K562 (cell line): ENCODE data around the gene KCTD17. TPM values are rescaled to one million over a fixed set of nuclear protein-coding genes. Genes with fewer than 3 reads are reported as not detected.

Experiments
- ATAC-seq: fragments of 200-7000 bp; cut with Tn5 transposase; 3 replicates; pipeline ENCODE4 v1.9.1; 2020; ENCODE audit warnings: moderate library complexity
- BruUV-seq: library from RNA; stranded (reverse); fragments of 400-500 nt; replicated peaks from 2 replicates; lab custom pipeline; 2021; lab: Mats Ljungman, UMichigan
- CTCF ChIA-PET: fragments of 300-600 bp; formaldehyde crosslinking; extraction: SDS; loops from one replicate; lab custom pipeline; 2021; ENCODE audit warnings: low intra/inter-chr PET ratio; lab: Yijun Ruan, JAX
- POLR2A ChIA-PET: fragments of 300-600, 350-650 bp; sonication (Branson Sonifier 250); formaldehyde crosslinking; extraction: SDS; loops from one replicate; lab custom pipeline; 2021; ENCODE audit warnings: antibody characterized with exemption, inconsistent platforms; lab: Yijun Ruan, JAX
- DNase-seq, 4 experiments: peaks; one replicate each; pipeline versions ENCODE4 v3.0.0 to v3.0.0-alpha.2; 2011 to 2018; ENCODE audit warnings: low spot score in 3 of 4, mixed read lengths in 3 of 4; ENCODE audit errors: extremely low read depth in 1 of 4
- FAIRE-seq: peaks from 2 replicates; lab custom pipeline; 2011; peaks lifted over from hg19 to GRCh38; lab: Jason Lieb, UNC
- H2AFZ ChIP-seq: 2 replicates; pipeline ENCODE4 v1.6.0; 2011; ENCODE audit warnings: low read depth, low read length, control low read depth, inconsistent platforms
- H3K27ac ChIP-seq: fragments of 200-600 bp; 3 replicates; pipeline ENCODE4 v1.8.0; 2011; ENCODE audit warnings: low read depth, mild to moderate bottlenecking, control low read depth, inconsistent platforms, low read length, moderate library complexity, mixed read lengths; ENCODE audit errors: extremely low read depth
- H3K27me3 ChIP-seq, 2 experiments: fragments of 300-600 bp in 1 of 2; 2 replicates in 1 of 2; 3 replicates in 1 of 2; pipeline versions ENCODE4 v1.6.0 to v1.8.0; 2011; ENCODE audit warnings: inconsistent platforms in 2 of 2, low read length in 2 of 2, mild to moderate bottlenecking in 1 of 2, mixed read lengths in 1 of 2, moderate library complexity in 1 of 2; ENCODE audit not compliant: control insufficient read depth in 2 of 2, insufficient read depth in 2 of 2
- H3K36me3 ChIP-seq: fragments of 300-600 bp; 3 replicates; pipeline ENCODE4 v1.8.0; 2011; ENCODE audit warnings: mild to moderate bottlenecking, low read length, inconsistent platforms; ENCODE audit not compliant: control insufficient read depth, insufficient read depth
- H3K4me1 ChIP-seq, 2 experiments: fragments of 200-600 bp in 1 of 2; replicated peaks in 1 of 2; 2 replicates in 1 of 2; 3 replicates in 1 of 2; pipeline versions ENCODE4 v1.5.1 to v1.8.0; 2011; ENCODE audit warnings: inconsistent platforms in 2 of 2, low read length in 2 of 2, mild to moderate bottlenecking in 1 of 2, mixed read lengths in 1 of 2, moderate library complexity in 1 of 2; ENCODE audit not compliant: control insufficient read depth in 2 of 2, insufficient read depth in 2 of 2
- H3K4me2 ChIP-seq: 2 replicates; pipeline ENCODE4 v1.6.1; 2011; ENCODE audit warnings: low read length, control low read depth, inconsistent platforms, mixed read lengths; ENCODE audit not compliant: insufficient read depth
- H3K4me3 ChIP-seq: fragments of 200-600 bp; sonication (generic), shearing (Covaris generic); 2 replicates; pipeline ENCODE4 v1.5.1; 2016; ENCODE audit warnings: control low read depth, inconsistent platforms
- H3K79me2 ChIP-seq: fragments of 200-600 bp; 3 replicates; pipeline ENCODE4 v1.8.0; 2011; ENCODE audit warnings: low read length, inconsistent platforms; ENCODE audit not compliant: control insufficient read depth, insufficient read depth
- H3K9ac ChIP-seq, 2 experiments: 2 replicates each; pipeline versions ENCODE4 v1.6.0 to v1.6.1; 2011; ENCODE audit warnings: low read depth in 2 of 2, low read length in 2 of 2, control low read depth in 1 of 2, inconsistent platforms in 1 of 2, mild to moderate bottlenecking in 1 of 2, mixed read lengths in 1 of 2; ENCODE audit not compliant: insufficient read depth in 1 of 2
- H3K9me1 ChIP-seq: one replicate; pipeline ENCODE4 v1.6.0; 2011; ENCODE audit warnings: inconsistent platforms, mild to moderate bottlenecking, low read length, moderate library complexity; ENCODE audit not compliant: control insufficient read depth, insufficient read depth
- H3K9me3 ChIP-seq: replicated peaks from 2 replicates; pipeline ENCODE4 v1.5.1; 2011; ENCODE audit warnings: low read depth, low read length, inconsistent platforms; ENCODE audit not compliant: control insufficient read depth, insufficient read depth
- H4K20me1 ChIP-seq: replicated peaks from 2 replicates; pipeline ENCODE4 v1.6.1; 2011; ENCODE audit warnings: low read length, inconsistent platforms, mixed read lengths; ENCODE audit not compliant: control insufficient read depth, insufficient read depth
- ASH1L ChIP-seq: fragments of 450-650 bp; IDR thresholded peaks from 2 replicates; pipeline ENCODE4 v1.6.1; 2018; ENCODE audit warnings: borderline replicate concordance, mild to moderate bottlenecking, low read depth; ENCODE audit not compliant: partially characterized antibody
- NEUROD1 ChIP-seq: fragments of 150-350 bp; IDR thresholded peaks from 2 replicates; pipeline ENCODE4 v1.6.1; 2014; ENCODE audit warnings: borderline replicate concordance, low read length, low read depth; ENCODE audit not compliant: partially characterized antibody
- POU5F1 ChIP-seq: fragments of 150-350 bp; IDR thresholded peaks from 2 replicates; pipeline ENCODE4 v1.6.1; 2014; ENCODE audit warnings: borderline replicate concordance, low read length, low read depth, mild to moderate bottlenecking; ENCODE audit not compliant: partially characterized antibody
- RFX7 ChIP-seq: fragments of 250-450 bp; sonication (Bioruptor Pico); IDR thresholded peaks from 2 replicates; pipeline ENCODE4 v1.5.1; 2021; ENCODE audit warnings: mild to moderate bottlenecking
- ZBED1 ChIP-seq: IDR thresholded peaks from 2 replicates; pipeline ENCODE4 v1.6.1; 2014
- ZNF408 ChIP-seq: fragments of 250-450 bp; sonication (Bioruptor Pico); IDR thresholded peaks from 2 replicates; pipeline ENCODE4 v1.4.0; 2020; ENCODE audit warnings: low read depth, mild to moderate bottlenecking, moderate library complexity
- ZNF77 ChIP-seq: fragments of 250-450 bp; sonication (Bioruptor Pico); IDR thresholded peaks from 2 replicates; pipeline ENCODE4 v1.5.0; 2020
- WGBS: fragments of 100-300 bp; shearing (Covaris generic); methylation state at CpG from one replicate; pipeline ENCODE4 v1.1.6; 2016; ENCODE audit warnings: low coverage, mixed read lengths; ENCODE audit not compliant: insufficient coverage; ENCODE audit errors: missing lambda C conversion rate; 5-methylcytosine and 5-hydroxymethylcytosine counted together
- in situ Hi-C: fragments of 300-500 bp; cut with MboI; formaldehyde crosslinking; loops from 4 replicates; pipeline ENCODE4 v1.15.0; 2018; ENCODE audit warnings: inconsistent platforms, mixed read lengths
- intact Hi-C: fragments of 100-400 bp; cut with micrococcal nuclease; formaldehyde crosslinking; loops from 2 replicates; pipeline ENCODE4 v1.14.2; 2022
- polyA plus RNA-seq, 8 experiments: library from polyadenylated mRNA; depleted of rRNA in 4 of 8; stranded (reverse) in 5 of 8; unstranded in 3 of 8; fragments of >200 nt; fragmentation: Nextera tagmentation in 2 of 8; fragmentation: Illumina TruSeq in 1 of 8; extraction: Ambion mirVana in 2 of 8; extraction: Trizol in 1 of 8; gene quantifications; 2 replicates each; pipeline versions ENCODE4 v1.2.1 to v1.2.3, GENCODE V29; 2011 to 2014; ENCODE audit warnings: inconsistent platforms in 1 of 8, missing spikeins in 1 of 8
- total RNA-seq, 7 experiments: library from RNA; depleted of rRNA in 6 of 7; stranded (reverse); fragments of >200 nt in 6 of 7; fragmentation: Illumina TruSeq in 2 of 7; extraction: Trizol in 2 of 7; gene quantifications; 2 replicates each; pipeline versions ENCODE4 v1.2.1 to v1.2.3, GENCODE V29; 2011 to 2021; ENCODE audit warnings: low replicate concordance in 1 of 7
- TF ChIP-seq, protein P1 (sequence below), 2 experiments: IDR thresholded peaks in 1 of 2; conservative IDR thresholded peaks in 1 of 2; 2 replicates each; pipeline ENCODE4 v1.6.1; 2016; ENCODE audit warnings: low read depth in 2 of 2, mild to moderate bottlenecking in 1 of 2, missing compliant biosample characterization in 1 of 2, missing genetic modification characterization in 1 of 2, moderate library complexity in 1 of 2
- TF ChIP-seq, protein P2 (sequence below): fragments of 450-650 bp; IDR thresholded peaks from 2 replicates; pipeline ENCODE4 v1.6.1; 2016; ENCODE audit warnings: low read depth, mild to moderate bottlenecking, moderate library complexity

Gene KCTD17
- total and polyA plus RNA-seq, 9 of the 15 experiments (the other 6 are each of a cell fraction or from before 2014, with no cell fraction given) = 0.22 to 0.90 (median 0.49) TPM; not detected in 2

DNA sequence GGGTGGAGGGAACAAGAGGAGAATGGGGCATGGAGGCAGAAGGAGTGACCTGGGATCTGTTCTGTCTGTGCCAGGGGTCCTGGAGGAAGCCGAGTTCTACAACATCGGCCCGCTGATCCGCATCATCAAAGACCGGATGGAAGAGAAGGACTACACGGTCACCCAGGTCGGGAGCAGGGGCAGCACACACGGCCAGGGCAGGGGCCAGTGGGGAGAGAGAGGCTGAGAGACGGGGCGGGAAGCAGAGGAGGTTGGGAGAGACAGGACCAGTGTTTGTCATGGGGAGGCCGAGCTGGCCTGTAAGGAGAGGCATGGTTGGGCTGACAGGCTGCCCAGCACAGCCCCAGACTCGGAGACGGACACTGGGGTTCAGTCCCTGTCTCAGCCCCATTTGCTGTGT, 4.7 kb downstream of the KCTD17 start:
- Histone ChIP-seq H3K9me1 (no peaks in the 10 kb centered on the region), H3K4me2 (no peak overlapping the region), H2AFZ (no peak overlapping the region), H3K79me2 (no peaks in the 10 kb centered on the region), H3K27ac (no peak overlapping the region), H3K27me3 (peaks cover 10 to 73% of the 10 kb centered on the region in 2 experiments; a peak in 4 of 5 replicates), H3K4me3 (no peak overlapping the region), H4K20me1 (no peaks in the 10 kb centered on the region), H3K9ac (no peak overlapping the region), H3K9me3 (no peaks in the 10 kb centered on the region), H3K4me1 (peaks cover 0 to 25% of the 10 kb centered on the region in 2 experiments; a peak in 2 of 5 replicates), H3K36me3 (no peaks in the 10 kb centered on the region)
- WGBS = 0% methylated on average over 7 of the region's 13 CpGs
- DNase-seq (no peak), ATAC-seq (no peak), FAIRE-seq (no peak)
- in situ Hi-C loops (no loop called here), intact Hi-C loops (no loop called here)
- no TSS peak for BruUV-seq
- no peak for TF ChIP-seq ZNF408
- no peak for TF ChIP-seq ZNF77 (CRISPR knock-in tag)
- no peak for TF ChIP-seq POU5F1
- TF ChIP-seq ZBED1 = no peak
- TF ChIP-seq, protein P1, sequence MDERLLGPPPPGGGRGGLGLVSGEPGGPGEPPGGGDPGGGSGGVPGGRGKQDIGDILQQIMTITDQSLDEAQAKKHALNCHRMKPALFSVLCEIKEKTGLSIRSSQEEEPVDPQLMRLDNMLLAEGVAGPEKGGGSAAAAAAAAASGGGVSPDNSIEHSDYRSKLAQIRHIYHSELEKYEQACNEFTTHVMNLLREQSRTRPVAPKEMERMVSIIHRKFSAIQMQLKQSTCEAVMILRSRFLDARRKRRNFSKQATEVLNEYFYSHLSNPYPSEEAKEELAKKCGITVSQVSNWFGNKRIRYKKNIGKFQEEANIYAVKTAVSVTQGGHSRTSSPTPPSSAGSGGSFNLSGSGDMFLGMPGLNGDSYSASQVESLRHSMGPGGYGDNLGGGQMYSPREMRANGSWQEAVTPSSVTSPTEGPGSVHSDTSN (CRISPR knock-in tag; IDR thresholded peaks at IDR 0.05; ENCODE audit: low read depth) = no peak
- TF ChIP-seq, protein P1 (tag; conservative IDR thresholded peaks at IDR 0.05; ENCODE audit: low read depth) = no peak
- TF ChIP-seq ASH1L = no peak
- no peak for TF ChIP-seq NEUROD1
- no peak for TF ChIP-seq RFX7 (CRISPR knock-in tag)
- TF ChIP-seq, protein P2, sequence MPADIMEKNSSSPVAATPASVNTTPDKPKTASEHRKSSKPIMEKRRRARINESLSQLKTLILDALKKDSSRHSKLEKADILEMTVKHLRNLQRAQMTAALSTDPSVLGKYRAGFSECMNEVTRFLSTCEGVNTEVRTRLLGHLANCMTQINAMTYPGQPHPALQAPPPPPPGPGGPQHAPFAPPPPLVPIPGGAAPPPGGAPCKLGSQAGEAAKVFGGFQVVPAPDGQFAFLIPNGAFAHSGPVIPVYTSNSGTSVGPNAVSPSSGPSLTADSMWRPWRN = no peak
- POLR2A ChIA-PET = no interaction called here
- CTCF ChIA-PET = no interaction called here
